GM12892 (cell line): ENCODE measurements around the gene CNTNAP2.

Source experiments
- POLR2A ChIP-seq: IDR thresholded peaks from 2 replicates; pipeline ENCODE4 v1.6.1; 2011; ENCODE audit warnings: low read depth, low read length, control low read depth
- POLR2AphosphoS5 ChIP-seq: IDR thresholded peaks from 2 replicates; pipeline ENCODE4 v1.6.1; 2011; ENCODE audit warnings: low read depth, low read length, control low read depth
- TAF1 ChIP-seq: IDR thresholded peaks from 2 replicates; pipeline ENCODE4 v1.6.1; 2011; ENCODE audit warnings: low read depth, mild to moderate bottlenecking, control low read depth, low read length, borderline replicate concordance

DNA sequence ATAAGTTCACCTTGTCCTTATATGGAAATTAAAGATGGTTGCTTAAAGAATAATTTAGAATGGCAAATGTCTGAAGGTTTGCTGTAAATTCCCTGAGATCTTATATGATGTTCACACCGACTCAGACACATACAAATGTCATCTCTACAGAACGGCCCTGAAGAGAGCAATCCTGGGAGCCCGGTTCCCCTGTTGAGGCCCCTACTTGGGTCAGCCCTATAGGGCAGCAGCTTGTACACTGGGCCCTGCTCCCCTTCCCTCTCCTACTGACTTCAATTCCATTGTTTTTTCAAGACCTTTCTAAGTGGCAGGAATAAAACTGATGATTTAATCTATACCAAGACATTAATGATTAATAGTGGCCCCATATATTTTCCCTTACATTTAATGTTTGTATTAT, 1660.7 kb downstream of the CNTNAP2 start:
- no peak for TF ChIP-seq POLR2A
- TF ChIP-seq POLR2AphosphoS5: no peak
- TF ChIP-seq TAF1: no peak
